Activated T-cell treated with anti-CD3 and anti-CD28 coated beads for 24 hours (primary cell): ENCODE measurements around the gene NCKIPSD.

Experiments used
- DNase-seq: peaks from one replicate; pipeline ENCODE4 v3.0.0-alpha.2; 2020; ENCODE audit warnings: low read depth

Gene NCKIPSD

DNA sequence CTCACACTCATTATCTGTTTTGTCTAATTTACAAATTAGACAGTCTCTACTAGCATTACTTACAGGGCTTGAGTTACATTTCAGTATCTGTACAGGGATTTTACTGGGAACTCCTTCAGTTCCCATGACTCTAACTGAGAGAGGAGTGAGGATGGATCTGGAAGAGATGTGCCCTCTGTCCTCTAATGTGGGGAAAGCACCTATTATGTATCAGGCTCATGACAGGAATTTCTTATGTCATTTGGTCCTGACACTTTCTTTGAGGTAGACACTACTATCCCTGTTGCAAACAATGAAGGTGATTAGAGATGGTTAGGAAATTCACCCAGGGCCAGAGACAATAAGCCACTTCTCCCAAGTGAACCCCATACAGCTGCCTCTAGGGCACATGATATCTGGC lies 10.9 kb upstream of the NCKIPSD start:
- no peak for DNase-seq

GRCh38 chr3:48696156-48696555 lies 10.4 kb upstream of the NCKIPSD start:
- no peak for DNase-seq

GRCh38 chr3:48695393-48695753 lies 9.7 kb upstream of the NCKIPSD start:
- no peak for DNase-seq

GRCh38 chr3:48694610-48695392 lies 9.1 kb upstream of the NCKIPSD start:
- no peak for DNase-seq

GRCh38 chr3:48693826-48694225 lies 8.1 kb upstream of the NCKIPSD start:
- no peak for DNase-seq

DNA sequence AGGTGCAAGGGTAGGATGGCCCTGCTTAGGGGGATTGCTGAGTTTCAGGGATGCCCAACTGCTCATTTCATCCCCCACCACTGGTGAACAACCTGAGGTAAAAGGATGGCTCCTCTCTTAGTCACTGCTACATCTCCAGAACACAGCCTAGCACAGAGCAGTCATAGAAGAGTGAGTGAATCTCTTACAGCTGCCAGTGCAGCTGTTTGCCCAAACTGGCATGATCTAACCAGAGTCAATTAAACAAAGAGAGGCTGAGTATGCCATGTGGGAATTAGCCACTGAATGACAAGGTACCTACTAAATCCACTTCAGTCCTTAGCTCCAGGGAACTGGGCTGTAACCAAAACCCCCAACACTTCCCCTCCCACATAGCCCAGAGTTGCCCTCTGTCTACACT lies 6.8 kb upstream of the NCKIPSD start:
- no peak for DNase-seq

GRCh38 chr3:48690846-48691458 lies 5.2 kb upstream of the NCKIPSD start:
- DNase-seq = no peak

- no peak for DNase-seq
Observed at GRCh38 chr3:48689384-48689783, 3.7 kb upstream of the NCKIPSD start.

DNA sequence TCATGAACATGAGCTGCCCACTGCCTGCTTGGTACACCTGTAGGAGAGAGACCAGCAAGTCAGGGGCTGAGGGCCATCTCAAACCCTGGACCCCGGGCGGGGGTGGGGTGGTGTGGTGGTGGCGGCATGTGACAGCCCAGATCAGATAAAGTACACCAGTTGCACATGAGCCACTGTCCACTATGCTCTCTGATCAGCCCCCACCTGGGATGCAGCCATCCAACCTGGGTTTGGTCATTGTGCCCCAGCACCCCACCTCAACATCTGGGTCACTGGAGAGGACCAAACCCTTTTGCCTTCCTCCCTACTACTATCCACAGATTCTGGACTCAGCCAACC lies 3.0 kb upstream of the NCKIPSD start:
- DNase-seq = no peak

GRCh38 chr3:48688032-48688736 lies 2.5 kb upstream of the NCKIPSD start:
- DNase-seq = no peak

DNA sequence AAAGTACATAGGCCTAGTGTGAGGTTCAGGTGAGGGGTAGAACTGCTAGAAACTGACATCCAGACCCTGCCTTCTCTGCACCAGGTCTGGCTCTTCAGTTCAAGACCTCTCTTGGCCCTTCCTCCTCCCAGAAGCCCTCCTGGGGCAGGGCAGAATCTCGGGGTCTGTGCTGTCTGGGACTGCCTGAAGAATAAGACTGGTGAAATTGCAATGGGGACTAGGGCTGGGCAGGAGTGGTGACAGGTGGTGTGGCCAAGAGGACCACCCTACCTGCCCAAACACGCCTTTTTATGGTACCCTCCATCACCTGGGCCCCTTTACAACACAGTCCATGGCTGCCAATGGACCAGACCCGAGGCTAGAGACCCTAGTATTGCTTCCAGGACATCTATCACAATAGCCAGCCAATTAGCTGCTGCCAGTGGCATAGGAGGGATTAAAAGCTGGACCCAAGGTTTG lies 1.5 kb upstream of the NCKIPSD start:
- no peak for DNase-seq

GRCh38 chr3:48686538-48687219 lies 964 bp upstream of the NCKIPSD start:
- no peak for DNase-seq

DNA sequence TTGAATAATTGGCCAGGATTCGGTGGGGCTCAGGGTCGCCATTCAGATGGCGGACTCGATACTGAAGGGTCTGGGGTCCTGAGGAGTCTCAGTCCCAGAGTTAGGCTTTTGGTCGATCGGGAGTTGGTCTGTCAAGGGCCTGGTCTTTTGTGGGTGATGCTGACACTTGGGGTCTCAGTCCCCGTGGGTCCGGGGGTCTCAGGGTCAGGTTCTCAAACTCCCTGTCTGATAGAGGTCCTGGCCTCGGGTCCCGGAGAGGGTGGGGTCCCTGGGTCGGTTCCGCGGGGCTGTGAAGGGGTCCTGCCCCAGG lies 467 bp downstream of the NCKIPSD start:
- DNase-seq = no peak

- DNase-seq = no peak
Observed at GRCh38 chr3:48684480-48685143, 1.1 kb downstream of the NCKIPSD start.

GRCh38 chr3:48684054-48684349 lies 1.7 kb downstream of the NCKIPSD start:
- no peak for DNase-seq

DNA sequence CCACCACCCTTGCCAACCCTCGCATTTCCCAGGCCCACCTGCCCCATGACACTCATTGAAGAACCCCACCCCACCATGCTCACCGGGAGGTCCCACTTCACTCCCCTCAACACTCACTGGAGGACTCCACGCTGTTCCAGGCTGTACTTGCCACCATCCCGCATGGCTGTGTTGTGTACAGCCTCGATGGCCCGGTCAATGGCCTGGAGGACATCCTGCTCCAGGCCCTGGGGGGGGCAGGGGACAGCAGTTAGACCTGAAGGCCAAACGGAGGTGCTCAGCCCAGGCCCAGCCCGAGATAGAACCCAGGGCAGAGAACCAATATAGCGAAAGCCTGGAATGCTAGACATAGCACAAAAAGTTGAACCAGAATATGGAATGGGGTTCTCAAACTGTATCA lies 2.9 kb downstream of the NCKIPSD start:
- DNase-seq = no peak

DNA sequence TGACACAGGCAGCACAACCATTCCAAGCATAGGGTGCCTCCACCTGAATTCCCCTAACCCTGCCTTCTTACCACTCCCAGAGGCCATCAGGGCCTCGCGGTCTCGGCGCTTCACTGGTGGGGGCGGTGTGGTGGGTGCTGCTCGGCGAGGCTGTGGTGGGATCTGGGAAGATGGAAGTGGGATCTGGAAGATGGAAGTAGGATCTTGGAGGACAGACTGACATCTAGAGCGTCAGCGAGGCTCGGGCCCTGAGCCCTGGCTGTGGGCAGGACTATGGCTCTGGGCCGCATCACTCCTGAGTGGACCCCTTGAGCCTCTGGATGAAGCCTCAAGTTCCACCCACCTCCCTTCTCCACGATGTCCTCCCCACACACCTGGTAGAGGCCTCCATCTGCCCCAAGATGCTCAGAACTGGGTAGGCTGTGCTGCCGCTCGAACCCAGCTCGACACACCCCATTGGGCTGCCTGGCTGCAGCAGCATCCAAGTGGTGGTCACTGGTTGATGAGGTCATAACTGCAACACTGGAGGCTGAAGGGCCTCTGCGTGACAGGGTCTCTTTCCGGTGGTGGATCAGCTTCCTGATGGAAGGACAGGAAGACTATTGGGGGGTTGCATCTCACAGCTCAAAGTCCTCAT lies 3.6 kb downstream of the NCKIPSD start:
- no peak for DNase-seq

GRCh38 chr3:48681541-48681880 lies 4.2 kb downstream of the NCKIPSD start:
- DNase-seq = no peak

DNA sequence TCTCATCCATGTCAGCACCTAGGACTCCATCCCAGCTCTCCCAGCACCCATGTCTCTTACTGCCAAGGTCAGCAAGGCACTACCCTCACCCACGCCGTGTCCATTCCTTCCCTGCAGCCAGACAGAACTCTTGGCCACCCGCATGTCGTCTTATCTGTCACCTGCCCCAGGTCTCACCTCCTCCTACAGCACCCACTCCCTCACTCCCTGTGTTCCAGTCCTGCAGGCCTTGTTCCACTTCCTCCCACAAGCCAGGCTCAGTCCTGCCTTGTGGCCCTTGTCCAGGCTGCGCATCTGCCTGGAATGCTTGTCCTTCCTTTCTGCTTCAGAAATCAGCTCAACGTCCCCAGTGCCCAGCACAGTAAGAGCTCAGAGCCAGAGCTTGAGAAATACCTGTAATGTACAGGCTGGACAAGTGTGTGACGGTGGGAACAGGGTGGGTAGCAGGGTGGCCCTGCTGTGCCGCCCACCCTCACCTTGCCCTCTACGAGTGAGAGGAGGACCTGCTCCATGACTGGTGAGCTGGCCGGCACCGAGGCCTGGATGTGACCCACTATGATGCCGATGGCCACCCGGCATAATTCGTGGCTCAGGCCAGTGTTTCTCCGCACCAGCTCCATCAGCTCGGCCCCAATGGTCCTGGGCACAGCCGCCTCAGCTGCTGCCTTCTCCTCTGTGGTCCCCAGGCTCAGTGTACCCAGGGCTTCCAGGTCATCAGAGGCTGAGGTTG lies 4.7 kb downstream of the NCKIPSD start:
- DNase-seq = no peak

- no peak for DNase-seq
Observed at GRCh38 chr3:48679411-48680391, 6.0 kb downstream of the NCKIPSD start.
